22Rv1 (cell line): ENCODE measurements around the gene ESYT2.

Experiments
- H3K27ac ChIP-seq: fragments of 450-650 bp; 2 replicates; pipeline ENCODE4 v1.5.1; 2017
- ZFX ChIP-seq: fragments of 450-650 bp; IDR thresholded peaks from 2 replicates; pipeline ENCODE4 v1.6.1; 2017; ENCODE audit warnings: antibody characterized with exemption, borderline replicate concordance
- TF ChIP-seq, protein P1 (sequence below): fragments of 450-650 bp; IDR thresholded peaks from 2 replicates; pipeline ENCODE4 v1.5.1; 2017; ENCODE audit warnings: mild to moderate bottlenecking

ESYT2 gene

GRCh38 chr7:158732494-158733219 is 96.7 kb downstream of the ESYT2 start:
- H3K27ac ChIP-seq, result no peak overlapping the region
- TF ChIP-seq, protein P1, sequence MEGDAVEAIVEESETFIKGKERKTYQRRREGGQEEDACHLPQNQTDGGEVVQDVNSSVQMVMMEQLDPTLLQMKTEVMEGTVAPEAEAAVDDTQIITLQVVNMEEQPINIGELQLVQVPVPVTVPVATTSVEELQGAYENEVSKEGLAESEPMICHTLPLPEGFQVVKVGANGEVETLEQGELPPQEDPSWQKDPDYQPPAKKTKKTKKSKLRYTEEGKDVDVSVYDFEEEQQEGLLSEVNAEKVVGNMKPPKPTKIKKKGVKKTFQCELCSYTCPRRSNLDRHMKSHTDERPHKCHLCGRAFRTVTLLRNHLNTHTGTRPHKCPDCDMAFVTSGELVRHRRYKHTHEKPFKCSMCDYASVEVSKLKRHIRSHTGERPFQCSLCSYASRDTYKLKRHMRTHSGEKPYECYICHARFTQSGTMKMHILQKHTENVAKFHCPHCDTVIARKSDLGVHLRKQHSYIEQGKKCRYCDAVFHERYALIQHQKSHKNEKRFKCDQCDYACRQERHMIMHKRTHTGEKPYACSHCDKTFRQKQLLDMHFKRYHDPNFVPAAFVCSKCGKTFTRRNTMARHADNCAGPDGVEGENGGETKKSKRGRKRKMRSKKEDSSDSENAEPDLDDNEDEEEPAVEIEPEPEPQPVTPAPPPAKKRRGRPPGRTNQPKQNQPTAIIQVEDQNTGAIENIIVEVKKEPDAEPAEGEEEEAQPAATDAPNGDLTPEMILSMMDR, result no peak
- TF ChIP-seq ZFX, result no peak

- no peak overlapping the region for H3K27ac ChIP-seq
- TF ChIP-seq, protein P1, result no peak
- TF ChIP-seq ZFX, result no peak
Observed at GRCh38 chr7:158731761-158732160, 97.5 kb downstream of the ESYT2 start.

DNA sequence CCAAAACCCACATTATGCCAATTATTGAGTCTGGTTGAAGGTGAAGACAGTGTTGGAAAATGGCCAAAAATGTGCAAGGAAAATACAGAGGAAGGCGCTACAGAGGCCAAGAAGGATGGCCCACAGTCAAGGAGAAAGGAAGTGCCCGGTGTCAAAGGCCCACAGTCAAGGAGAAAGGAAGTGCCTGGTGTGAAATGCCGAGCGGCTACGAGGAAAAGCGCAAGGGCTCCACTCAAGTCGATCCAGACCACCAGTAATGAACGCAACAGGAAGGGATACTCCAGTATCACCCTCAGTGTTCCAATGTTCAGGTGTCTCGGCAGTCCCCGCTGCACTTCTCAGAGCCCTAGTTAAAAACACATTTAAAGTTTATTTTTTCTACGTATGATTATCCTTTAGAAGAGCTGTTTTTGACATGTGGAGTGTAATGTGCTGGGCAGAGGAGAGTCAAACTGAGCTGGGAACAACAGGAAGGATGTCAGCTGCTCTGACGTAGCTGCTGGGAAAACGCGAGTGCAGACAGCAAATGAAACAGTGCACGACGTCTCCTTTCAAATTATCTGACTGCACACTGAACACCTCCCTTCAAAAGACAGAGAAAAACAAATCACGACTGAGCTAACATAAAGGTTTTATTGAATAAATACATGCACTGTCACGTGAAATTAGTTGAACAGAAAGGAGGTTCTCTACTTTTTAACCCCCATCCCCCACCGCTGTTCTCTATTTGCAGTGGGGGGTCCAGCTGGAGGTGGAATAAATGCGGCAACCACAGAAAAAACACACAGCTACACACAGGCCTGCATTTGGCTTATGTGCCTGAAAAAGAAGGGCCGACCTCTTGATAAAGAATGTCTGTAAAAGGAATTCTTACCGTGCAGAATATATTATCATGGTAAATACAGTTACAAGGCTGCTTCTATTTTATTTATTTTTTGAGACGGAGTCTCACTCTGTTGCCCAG is 98.6 kb downstream of the ESYT2 start:
- H3K27ac ChIP-seq, result no peak overlapping the region

GRCh38 chr7:158729646-158730382 is 99.5 kb downstream of the ESYT2 start:
- no peak overlapping the region for H3K27ac ChIP-seq
- TF ChIP-seq, protein P1, result no peak
- no peak for TF ChIP-seq ZFX

More for the DNA sequence above, 98.6 kb downstream of the ESYT2 start:
- TF ChIP-seq ZFX, result no peak
- TF ChIP-seq, protein P1, result no peak

DNA sequence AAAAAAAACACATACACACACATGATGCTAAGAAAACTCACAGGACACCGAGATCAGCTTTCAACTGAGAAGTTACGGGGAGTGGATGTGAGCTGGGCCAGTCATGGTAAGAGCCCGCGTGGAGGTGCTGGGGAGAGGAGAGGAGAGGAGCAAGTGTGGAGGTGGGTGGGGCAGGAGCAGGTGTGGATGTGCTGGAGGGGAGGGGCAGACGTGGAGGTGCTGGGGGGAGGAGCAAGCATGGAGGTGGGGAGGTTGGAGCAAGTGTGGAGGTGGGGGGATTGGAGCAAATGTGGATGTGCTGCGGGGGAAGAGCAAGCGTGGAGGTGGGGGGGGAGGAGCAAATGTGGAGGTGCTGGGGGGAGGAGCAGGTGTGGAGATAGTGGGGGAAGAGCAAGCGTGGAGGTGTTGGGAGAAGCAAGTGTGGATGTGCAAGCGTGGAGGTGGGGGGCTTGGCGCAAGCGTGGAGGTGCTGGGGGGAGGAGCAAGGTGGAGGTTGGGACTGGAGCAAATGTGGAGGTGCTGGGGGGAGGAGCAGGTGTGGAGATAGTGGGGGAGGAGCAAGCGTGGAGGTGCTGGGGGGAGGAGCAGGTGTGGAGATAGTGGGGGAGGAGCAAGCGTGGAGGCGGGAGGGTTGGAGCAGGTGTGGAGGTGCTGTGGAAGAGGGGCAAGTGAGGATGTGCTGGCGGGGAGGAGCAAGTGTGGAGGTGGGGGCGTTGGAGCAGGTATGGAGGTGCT is 100.2 kb downstream of the ESYT2 start:
- TF ChIP-seq, protein P1, result no peak
- no peak for TF ChIP-seq ZFX
- H3K27ac ChIP-seq, result no peak overlapping the region

DNA sequence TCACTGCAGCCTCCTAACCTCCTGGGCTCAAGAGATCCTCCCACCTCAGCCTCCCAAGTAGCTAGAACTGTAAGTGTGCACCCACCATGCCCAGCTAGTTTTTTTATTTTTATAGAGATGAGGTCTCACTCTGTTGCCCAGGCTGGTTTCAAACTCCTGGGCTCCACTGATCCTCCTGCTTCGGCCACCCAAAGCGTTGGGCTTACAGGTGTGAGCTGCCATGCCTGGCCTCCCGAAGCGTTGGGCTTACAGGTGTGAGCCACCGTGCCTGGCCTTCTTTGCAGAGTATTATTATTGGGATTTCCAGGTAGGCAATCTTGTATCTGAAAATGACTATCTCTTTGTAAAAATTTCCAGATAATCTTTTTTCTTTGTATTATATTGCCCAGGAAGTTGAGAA is 101.6 kb downstream of the ESYT2 start:
- TF ChIP-seq, protein P1, result no peak
- no peak for TF ChIP-seq ZFX
- no peak overlapping the region for H3K27ac ChIP-seq
